Stimulated activated CD4-positive, alpha-beta T cell treated with anti-CD3 and anti-CD28 coated beads, Interleukin-2, amount 100 ng/mL, for 4 hours (primary cell): ENCODE data around the gene PPP2R5B.
"Not testable (repeated sequence)": the region's sequence is repeated elsewhere in the genome, so short reads cannot be mapped to it uniquely, and the experiment has no call there.

Source experiments
- DNase-seq: peaks from one replicate; pipeline ENCODE4 v3.0.0-alpha.2; 2020; ENCODE audit warnings: low read depth

Gene PPP2R5B

DNA sequence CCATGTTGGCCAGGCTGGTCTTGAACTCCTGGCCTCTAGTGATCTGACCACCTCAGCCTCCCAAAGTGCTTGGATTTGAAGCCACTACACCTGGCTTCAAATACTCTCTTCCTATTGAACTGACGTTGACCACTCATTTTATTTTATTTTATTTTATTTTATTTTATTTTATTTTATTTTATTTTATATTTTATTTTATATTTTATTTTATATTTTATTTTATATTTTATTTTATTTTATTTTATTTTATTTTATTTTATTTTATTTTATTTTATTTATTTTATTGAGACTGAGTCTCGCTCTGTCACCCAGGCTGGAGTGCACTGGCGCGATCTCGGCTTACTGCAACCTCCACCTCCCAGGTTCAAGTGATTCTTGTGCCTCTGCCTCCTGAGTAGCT lies 58.9 kb downstream of the PPP2R5B start:
- DNase-seq: not testable (repeated sequence)
